SK-N-MC (cell line): ENCODE data around the gene PPP2R3A.

Experiments used
- EZH2 ChIP-seq: fragments of 200-600 bp; sonication (generic); IDR thresholded peaks from one replicate; pipeline ENCODE4 v1.6.1; 2017; ENCODE audit warnings: antibody characterized with exemption
- FOXP2 ChIP-seq: optimal IDR thresholded peaks from 2 replicates; pipeline ENCODE3; 2011; ENCODE audit warnings: mild to moderate bottlenecking, moderate library complexity; ENCODE audit not compliant: insufficient read depth; ENCODE audit errors: extremely low read length, control extremely low read depth
- POLR2AphosphoS5 ChIP-seq: IDR thresholded peaks from 2 replicates; pipeline ENCODE4 v1.6.1; 2012; ENCODE audit warnings: mild to moderate bottlenecking, low read depth, low read length, borderline replicate concordance

DNA sequence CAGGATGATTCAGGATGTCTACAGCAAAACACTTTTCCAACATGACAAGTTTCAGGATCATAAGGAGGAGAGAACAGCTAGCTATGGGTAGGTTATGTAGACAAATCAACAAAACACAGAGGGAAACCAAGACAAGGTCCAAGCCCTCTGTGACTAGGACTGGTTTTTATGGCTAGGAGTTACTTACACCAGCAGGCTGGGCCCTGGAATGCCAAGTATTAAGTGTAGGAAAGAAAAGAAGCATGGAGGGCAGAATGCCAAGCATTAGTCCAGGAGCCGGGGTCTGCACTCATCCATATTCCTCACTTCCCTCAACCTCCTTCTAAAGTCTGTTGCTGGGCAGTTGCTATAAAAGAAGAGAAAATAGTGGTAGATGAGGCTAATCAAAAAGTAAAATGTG, 35.3 kb upstream of the PPP2R3A start:
- TF ChIP-seq EZH2 (no peak), POLR2AphosphoS5 (no peak), FOXP2 (no peak)
